ENCODE data around the gene NRCAM.

NRCAM gene

GRCh38 chr7:108249453-108249852, 206.8 kb downstream of the NRCAM start:
- TF ChIP-seq ZNF629 (tag by site-specific recombination; IDR thresholded peaks at IDR 0.05) (no peak), PRDM1 (tag by site-specific recombination; IDR thresholded peaks at IDR 0.05) (no peak), WT1 (tag by site-specific recombination; IDR thresholded peaks at IDR 0.05) (no peak), MEIS1 (CRISPR knock-in tag; IDR thresholded peaks at IDR 0.05; ENCODE audit: borderline replicate concordance) (no peak), ZNF112 (tag by site-specific recombination; IDR thresholded peaks at IDR 0.05) (no peak), ZNF324 (tag by site-specific recombination; IDR thresholded peaks at IDR 0.05) (no peak), ZNF560 (tag by site-specific recombination; IDR thresholded peaks at IDR 0.05; ENCODE audit: borderline replicate concordance) (no peak), TRIM28 (IDR thresholded peaks at IDR 0.05; ENCODE audit: borderline replicate concordance, low read length) (no peak), ZNF654 (tag by site-specific recombination; IDR thresholded peaks at IDR 0.05; ENCODE audit: low read depth) (no peak), ZNF266 (tag by site-specific recombination; IDR thresholded peaks at IDR 0.05; ENCODE audit: low read depth) (no peak), ZNF138 (tag by site-specific recombination; IDR thresholded peaks at IDR 0.05; ENCODE audit: borderline replicate concordance) (no peak)
- TF ChIP-seq, protein P1, sequence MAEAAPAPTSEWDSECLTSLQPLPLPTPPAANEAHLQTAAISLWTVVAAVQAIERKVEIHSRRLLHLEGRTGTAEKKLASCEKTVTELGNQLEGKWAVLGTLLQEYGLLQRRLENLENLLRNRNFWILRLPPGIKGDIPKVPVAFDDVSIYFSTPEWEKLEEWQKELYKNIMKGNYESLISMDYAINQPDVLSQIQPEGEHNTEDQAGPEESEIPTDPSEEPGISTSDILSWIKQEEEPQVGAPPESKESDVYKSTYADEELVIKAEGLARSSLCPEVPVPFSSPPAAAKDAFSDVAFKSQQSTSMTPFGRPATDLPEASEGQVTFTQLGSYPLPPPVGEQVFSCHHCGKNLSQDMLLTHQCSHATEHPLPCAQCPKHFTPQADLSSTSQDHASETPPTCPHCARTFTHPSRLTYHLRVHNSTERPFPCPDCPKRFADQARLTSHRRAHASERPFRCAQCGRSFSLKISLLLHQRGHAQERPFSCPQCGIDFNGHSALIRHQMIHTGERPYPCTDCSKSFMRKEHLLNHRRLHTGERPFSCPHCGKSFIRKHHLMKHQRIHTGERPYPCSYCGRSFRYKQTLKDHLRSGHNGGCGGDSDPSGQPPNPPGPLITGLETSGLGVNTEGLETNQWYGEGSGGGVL (tag by site-specific recombination; IDR thresholded peaks at IDR 0.05), result no peak
- TF ChIP-seq, protein P2, sequence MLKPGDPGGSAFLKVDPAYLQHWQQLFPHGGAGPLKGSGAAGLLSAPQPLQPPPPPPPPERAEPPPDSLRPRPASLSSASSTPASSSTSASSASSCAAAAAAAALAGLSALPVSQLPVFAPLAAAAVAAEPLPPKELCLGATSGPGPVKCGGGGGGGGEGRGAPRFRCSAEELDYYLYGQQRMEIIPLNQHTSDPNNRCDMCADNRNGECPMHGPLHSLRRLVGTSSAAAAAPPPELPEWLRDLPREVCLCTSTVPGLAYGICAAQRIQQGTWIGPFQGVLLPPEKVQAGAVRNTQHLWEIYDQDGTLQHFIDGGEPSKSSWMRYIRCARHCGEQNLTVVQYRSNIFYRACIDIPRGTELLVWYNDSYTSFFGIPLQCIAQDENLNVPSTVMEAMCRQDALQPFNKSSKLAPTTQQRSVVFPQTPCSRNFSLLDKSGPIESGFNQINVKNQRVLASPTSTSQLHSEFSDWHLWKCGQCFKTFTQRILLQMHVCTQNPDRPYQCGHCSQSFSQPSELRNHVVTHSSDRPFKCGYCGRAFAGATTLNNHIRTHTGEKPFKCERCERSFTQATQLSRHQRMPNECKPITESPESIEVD (tag by site-specific recombination; IDR thresholded peaks at IDR 0.05), result no peak
- TF ChIP-seq, protein P3, sequence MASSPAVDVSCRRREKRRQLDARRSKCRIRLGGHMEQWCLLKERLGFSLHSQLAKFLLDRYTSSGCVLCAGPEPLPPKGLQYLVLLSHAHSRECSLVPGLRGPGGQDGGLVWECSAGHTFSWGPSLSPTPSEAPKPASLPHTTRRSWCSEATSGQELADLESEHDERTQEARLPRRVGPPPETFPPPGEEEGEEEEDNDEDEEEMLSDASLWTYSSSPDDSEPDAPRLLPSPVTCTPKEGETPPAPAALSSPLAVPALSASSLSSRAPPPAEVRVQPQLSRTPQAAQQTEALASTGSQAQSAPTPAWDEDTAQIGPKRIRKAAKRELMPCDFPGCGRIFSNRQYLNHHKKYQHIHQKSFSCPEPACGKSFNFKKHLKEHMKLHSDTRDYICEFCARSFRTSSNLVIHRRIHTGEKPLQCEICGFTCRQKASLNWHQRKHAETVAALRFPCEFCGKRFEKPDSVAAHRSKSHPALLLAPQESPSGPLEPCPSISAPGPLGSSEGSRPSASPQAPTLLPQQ (tag by site-specific recombination; IDR thresholded peaks at IDR 0.05), result no peak
- TF ChIP-seq, protein P4, sequence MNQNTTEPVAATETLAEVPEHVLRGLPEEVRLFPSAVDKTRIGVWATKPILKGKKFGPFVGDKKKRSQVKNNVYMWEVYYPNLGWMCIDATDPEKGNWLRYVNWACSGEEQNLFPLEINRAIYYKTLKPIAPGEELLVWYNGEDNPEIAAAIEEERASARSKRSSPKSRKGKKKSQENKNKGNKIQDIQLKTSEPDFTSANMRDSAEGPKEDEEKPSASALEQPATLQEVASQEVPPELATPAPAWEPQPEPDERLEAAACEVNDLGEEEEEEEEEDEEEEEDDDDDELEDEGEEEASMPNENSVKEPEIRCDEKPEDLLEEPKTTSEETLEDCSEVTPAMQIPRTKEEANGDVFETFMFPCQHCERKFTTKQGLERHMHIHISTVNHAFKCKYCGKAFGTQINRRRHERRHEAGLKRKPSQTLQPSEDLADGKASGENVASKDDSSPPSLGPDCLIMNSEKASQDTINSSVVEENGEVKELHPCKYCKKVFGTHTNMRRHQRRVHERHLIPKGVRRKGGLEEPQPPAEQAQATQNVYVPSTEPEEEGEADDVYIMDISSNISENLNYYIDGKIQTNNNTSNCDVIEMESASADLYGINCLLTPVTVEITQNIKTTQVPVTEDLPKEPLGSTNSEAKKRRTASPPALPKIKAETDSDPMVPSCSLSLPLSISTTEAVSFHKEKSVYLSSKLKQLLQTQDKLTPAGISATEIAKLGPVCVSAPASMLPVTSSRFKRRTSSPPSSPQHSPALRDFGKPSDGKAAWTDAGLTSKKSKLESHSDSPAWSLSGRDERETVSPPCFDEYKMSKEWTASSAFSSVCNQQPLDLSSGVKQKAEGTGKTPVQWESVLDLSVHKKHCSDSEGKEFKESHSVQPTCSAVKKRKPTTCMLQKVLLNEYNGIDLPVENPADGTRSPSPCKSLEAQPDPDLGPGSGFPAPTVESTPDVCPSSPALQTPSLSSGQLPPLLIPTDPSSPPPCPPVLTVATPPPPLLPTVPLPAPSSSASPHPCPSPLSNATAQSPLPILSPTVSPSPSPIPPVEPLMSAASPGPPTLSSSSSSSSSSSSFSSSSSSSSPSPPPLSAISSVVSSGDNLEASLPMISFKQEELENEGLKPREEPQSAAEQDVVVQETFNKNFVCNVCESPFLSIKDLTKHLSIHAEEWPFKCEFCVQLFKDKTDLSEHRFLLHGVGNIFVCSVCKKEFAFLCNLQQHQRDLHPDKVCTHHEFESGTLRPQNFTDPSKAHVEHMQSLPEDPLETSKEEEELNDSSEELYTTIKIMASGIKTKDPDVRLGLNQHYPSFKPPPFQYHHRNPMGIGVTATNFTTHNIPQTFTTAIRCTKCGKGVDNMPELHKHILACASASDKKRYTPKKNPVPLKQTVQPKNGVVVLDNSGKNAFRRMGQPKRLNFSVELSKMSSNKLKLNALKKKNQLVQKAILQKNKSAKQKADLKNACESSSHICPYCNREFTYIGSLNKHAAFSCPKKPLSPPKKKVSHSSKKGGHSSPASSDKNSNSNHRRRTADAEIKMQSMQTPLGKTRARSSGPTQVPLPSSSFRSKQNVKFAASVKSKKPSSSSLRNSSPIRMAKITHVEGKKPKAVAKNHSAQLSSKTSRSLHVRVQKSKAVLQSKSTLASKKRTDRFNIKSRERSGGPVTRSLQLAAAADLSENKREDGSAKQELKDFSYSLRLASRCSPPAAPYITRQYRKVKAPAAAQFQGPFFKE (tag by site-specific recombination; IDR thresholded peaks at IDR 0.05; ENCODE audit: borderline replicate concordance), result no peak
- ChIA-PET CTCF (no interaction called here), POLR2A (no interaction called here)
- H3K4me1 ChIP-seq (ENCODE audit: control insufficient read depth, insufficient read depth, low read length), result no peaks in the 10 kb centered on the region
- H3K4me3 ChIP-seq (ENCODE audit: low read depth, low read length), result no peak overlapping the region
- no peaks in the 10 kb centered on the region for H3K36me3 ChIP-seq (ENCODE audit: control insufficient read depth in 2 of 2, insufficient read depth in 1 of 2, low read length in 2 of 2)
- no peak overlapping the region for H3K27ac ChIP-seq (ENCODE audit: extremely low read depth, low read depth, low read length)
- H3K9me3 ChIP-seq (ENCODE audit: control insufficient read depth, insufficient read depth, low read depth, low read length), result no peaks in the 10 kb centered on the region

- no peak for TF ChIP-seq ZNF549 (tag by site-specific recombination; IDR thresholded peaks at IDR 0.05)
- no peak for TF ChIP-seq ZNF518A (tag by site-specific recombination; conservative IDR thresholded peaks at IDR 0.05; ENCODE audit: low read depth)
- no peak for TF ChIP-seq SCRT1 (tag by site-specific recombination; IDR thresholded peaks at IDR 0.05; ENCODE audit: borderline replicate concordance)
- CTCF ChIA-PET, result no interaction called here
- H3K9me3 ChIP-seq (ENCODE audit: control insufficient read depth, insufficient read depth, low read depth, low read length), result no peaks in the 10 kb centered on the region
- H3K27ac ChIP-seq (ENCODE audit: extremely low read depth, low read depth, low read length), result no peak overlapping the region
- POLR2A ChIA-PET, result no interaction called here
- no peaks in the 10 kb centered on the region for H3K4me1 ChIP-seq (ENCODE audit: control insufficient read depth, insufficient read depth, low read length)
- H3K36me3 ChIP-seq (ENCODE audit: control insufficient read depth in 2 of 2, insufficient read depth in 1 of 2, low read length in 2 of 2), result no peaks in the 10 kb centered on the region
- H3K4me3 ChIP-seq (ENCODE audit: low read depth, low read length), result no peak overlapping the region
Observed at GRCh38 chr7:108248821-108249220, 207.4 kb downstream of the NRCAM start.
